HG02852 (cell line): Measurements from ENCODE around the gene MRPL54.
"Not testable (repeated sequence)": the region's sequence is repeated elsewhere in the genome, so short reads cannot be mapped to it uniquely, and the experiment has no call there.

Experiments
- ATAC-seq: cut with Tn5 transposase; IDR thresholded peaks from one replicate; pipeline ENCODE4 v1.9.1; 2021; ENCODE audit warnings: mild to moderate bottlenecking, moderate library complexity; ENCODE audit not compliant: unreplicated experiment

The MRPL54 gene

DNA sequence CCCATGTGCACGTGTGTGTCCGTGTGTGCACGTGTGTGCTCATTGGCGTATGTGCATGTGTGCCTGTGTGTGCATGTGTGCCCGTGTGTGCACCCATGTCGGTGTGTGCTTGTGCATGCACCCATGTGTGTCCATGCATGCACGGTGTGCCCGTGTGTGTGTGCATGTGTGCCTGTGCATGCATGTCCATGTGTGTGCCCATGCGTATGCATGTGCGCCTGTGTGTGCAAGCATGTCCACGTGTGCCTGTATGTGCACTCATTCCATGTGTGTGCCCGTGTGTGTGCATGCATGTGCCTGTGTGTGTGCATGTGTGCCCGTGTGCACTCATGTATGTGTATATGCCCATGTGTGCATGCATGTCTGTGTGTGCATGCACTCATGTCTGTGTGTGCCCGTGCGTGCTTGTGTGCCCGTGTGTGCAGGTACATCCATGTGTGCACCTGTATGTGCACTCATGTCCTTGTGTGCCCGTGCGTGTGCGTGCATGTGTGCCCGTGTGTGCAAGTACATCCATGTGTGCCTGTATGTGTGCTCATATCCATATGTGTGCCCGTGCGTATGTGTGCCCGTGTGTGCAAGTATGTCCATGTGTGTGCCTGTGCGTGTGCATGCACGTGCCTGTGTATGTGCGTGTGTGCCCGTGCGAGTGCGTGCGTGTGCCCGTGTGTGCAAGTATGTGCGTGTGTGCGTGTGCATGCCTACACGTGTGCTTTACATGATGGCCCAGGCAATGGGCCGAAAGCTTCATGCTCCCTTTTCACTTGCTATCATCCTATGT, 45.3 kb downstream of the MRPL54 start:
- no peak for ATAC-seq

DNA sequence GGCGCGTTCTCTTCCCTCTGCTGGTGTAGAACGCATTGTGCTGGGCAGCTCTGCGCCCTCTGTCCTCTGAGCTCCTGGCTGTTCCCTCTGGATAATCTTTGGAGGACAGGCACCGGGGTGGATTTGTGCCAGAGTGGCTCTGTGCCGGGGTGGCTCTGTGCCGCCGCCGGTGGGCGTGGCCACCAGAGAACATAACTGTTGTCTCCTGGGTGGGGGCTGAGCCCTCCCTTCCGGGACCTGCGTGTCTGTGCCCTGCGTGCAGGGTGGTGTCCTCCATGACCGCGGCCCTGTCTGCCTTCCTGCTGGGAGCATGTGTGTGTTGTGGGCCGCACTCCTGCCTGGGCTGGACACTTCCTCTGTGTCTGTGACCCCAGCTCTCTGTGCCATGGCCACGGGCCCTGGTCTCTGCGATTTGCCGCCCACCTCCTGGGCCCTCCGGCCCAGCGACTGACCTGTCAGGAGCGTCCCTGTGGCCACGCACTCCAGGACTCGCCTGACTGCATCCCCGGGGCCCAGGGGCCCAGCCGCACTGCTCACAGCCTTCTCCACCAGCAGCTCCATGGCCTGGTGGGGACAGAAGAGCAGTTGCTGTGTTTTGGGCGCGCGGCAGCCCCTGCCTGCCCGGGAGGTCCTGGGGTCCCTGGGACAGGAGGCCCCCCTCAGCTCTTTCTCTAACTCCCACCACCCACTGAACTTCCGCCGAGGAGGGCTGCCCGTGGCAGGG, 46.1 kb downstream of the MRPL54 start:
- no peak for ATAC-seq

DNA sequence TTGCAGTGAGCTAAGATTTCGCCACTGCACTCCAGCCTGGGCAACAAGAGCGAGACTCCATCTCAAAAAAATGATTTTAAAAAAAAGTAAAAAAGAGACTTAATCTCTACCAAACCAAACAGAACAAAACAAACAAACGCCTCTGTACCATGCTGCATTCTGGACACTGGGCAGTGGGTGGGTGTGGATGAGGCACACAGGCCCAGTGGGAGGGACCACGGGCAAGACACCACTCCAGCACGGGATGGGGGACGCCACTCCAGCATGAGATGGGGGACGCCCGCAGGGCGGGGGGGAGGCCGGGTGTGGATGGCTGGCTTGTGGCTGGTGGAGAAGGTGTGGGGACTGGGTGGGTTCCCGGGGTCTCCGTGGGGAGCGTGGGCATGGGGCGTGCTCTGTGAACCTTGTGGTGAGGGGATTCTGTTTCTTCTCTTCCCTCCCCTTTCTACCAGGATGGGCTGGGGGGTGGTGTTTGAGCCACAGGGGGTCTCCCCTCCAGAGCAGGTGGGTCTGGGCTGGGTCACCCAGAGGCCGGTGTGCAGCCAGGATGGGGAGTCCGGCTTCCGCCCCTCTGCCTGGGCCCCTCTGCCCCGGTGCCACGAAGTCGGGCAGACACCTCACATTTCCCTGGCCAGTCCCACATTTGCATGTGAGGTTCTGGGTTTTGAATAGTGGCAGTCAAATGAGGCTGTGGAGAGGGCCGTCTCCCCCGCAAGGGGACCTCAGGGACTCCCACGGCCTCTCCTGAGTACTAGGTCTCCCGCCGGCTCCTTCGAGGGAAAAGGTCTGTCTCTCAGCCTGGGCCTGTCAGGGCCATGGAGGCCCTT, 47.6 kb downstream of the MRPL54 start:
- ATAC-seq, result no peak

DNA sequence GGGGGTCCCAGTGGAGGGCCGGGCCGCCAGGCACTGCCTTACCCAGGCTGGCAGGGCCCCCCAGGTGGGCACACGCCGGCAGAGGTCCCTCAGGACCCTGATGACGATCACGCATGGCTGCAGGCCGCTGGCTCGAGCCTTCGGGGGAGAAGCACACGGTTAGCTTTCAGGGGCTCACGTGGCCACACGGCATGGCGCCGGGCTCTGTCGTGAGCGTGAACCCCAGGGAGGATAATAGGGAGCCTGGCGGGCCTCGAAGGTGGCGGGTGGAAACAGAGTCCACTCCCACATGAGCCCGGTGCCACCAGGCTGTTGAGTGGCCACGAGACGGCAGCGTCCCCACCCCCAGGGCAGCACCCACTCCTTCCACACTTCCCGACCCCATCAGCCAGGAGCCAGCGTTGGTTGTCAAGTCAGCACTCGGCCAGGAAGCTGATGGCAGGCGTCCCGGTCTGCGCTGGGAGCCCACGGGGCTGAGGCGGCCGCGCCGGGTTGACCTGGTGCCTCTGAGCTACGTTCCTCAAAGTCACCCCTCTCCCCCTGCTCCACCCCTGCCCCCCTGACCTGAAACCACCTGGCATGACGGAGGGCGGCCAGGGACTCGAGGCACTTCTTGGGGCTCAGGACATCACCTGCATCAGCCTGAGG, 48.4 kb downstream of the MRPL54 start:
- ATAC-seq, result no peak

DNA sequence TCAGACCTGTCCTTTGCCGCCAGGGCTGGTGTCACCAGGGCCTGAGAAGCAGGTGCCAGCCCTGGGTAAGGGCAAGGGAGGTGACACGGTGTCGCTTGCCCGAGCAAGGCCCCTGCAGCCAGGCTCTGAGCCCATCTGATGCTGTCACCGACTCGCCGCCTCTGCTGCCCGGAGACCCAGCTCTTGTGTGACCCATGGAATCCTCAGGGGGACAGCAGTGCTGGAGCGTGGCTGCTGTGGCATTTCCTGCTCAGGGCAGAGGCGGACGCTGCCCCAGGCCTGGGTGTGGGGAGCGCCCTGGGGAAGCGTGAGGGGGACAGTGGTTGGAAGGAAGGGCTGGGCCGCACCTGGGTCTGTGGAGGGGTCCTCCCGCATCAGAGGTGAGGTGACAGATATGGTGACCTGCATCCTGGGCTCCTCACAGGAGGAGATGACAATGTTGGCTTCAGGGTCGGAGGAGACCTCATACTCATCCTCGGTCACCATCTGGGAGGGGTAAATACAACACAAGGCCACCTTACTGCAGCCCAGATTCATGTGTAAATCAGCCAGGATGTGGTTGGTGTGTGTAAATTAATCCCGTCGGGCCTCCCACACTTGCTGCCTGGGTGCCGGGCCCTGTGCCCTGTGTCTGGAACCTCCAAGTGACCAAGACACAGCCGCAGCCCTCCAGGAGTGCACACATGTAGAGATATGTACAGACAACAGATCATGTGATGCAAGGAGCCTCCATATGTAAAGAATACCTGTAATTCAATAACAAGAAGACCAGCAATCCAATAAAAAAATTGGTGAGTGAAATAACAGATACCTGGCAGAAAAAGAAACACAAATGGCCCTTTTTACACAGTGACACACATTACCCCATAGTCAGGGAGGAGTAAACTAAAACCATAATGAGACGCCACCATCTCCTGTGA, 51.3 kb downstream of the MRPL54 start:
- ATAC-seq, result no peak

DNA sequence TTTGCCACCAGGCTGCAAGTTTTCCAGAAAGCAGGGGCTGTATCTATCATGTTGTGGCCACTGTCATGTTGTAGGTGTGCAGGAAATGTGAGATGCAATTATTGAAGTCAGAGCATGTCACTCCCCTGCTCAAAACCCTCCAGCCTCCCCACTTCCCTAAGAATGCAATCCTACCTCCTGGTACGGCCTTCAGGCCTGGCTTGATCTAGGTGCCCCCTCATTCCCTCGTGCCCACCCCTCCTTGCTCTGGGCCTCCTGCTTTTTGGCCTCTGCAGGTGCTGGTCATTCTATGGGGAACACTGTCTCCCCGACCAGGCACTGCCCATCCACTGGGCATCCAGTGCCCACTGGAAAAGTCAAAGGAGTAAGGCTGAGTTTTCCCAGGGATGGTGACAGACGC, 52.2 kb downstream of the MRPL54 start:
- no peak for ATAC-seq

DNA sequence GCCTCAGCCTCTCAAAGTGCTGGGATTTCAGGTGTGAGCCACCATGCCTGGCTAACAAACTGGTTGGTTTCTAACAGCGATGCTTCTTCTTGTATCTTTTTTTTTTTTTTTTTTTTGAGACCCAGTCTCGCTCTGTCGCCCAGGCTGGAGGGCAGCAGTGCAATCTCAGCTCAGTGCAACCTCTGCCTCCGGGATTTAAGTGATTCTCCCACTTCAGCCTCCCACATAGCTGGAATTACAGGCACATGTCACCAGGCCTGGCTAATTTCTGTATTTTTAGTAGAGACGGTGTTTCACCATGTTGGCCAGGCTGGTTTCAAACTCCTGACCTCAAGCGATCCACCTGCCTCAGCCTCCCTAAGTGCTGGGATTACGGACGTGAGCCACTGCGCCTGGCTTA, 53.7 kb downstream of the MRPL54 start:
- ATAC-seq, result not testable (repeated sequence)

DNA sequence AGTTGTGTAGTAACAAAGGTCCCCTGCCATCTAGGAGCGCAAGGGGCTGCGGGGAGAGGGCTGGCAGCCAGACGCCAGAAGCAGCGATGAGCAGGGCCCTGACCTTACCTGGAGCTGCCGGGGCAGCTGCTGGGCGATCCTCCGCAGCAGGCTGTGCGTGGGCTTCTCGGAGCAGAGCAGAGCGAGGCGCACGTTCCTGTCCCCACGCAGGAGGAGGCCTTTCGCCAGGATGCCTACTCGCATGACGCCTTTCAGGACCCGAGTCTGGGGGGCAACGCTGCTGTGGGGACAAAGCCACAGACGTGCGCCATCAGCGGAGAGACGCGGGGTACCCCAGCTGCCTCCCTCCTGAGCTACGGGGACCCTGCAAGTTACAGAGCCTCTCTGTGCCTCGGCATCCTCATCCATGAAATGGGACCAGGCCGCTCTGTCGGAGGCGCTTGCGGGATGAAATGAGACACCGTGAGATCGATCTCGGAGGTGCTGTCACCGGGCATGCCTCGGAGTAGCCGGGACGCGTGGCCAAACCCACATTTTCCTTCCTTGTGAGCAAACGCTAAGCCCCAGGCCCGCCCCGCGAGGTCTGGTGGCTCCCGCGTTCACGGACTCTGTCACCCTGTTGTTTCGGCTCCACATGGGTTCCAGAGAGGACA, 54.2 kb downstream of the MRPL54 start:
- no peak for ATAC-seq
